ENCODE measurements around the gene ST3GAL4. TPM values are rescaled to one million over a fixed set of nuclear protein-coding genes. Genes with fewer than 3 reads are reported as not detected.

The ST3GAL4 gene
- total RNA-seq, 2 donors from 2014 or later: 27.7 to 98.0 TPM

DNA sequence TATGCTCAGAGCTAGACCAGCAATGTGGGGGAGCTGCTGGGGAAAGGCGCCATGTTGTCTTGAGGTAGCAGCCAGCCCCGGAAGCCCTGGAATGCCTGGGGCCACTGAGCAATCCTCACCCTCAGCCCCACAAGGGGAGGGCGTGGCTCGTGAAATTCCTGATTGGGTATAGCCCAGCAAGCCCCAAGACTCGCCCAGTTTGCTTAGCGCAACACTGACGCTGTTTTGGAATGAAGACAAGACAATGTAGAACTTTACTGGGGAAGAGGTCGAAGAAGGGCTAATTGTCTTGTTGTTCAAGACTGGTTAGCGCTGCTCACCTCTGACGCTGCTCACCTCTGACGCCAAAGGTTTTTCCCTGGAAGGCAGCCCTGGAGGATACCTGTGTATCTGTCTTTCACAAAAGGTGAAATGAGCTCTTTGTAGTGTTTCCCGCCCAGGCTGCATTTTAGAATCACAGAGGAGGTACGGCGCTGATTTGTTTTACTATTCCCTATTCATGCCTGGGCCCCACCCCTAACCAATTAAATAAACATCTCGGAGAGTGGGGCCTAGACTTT, 47.6 kb downstream of the ST3GAL4 start:
- ATAC-seq (ENCODE audit: insufficient number of reproducible peaks, low FRiP score, low read depth) (no peak), DNase-seq (ENCODE audit: low spot score) (no peak)
- Histone ChIP-seq H3K36me3 (peaks cover 3% of the 10 kb centered on the region), H3K27ac (no peak overlapping the region), H3K27me3 (replicated peaks; ENCODE audit: insufficient read depth) (no peaks in the 10 kb centered on the region), H3K4me3 (no peak overlapping the region), H3K9me3 (no peaks in the 10 kb centered on the region), H3K4me1 (ENCODE audit: control insufficient read depth in 1 of 2, low read depth in 2 of 2) (no peaks in the 10 kb centered on the region)
- TF ChIP-seq, protein P1, sequence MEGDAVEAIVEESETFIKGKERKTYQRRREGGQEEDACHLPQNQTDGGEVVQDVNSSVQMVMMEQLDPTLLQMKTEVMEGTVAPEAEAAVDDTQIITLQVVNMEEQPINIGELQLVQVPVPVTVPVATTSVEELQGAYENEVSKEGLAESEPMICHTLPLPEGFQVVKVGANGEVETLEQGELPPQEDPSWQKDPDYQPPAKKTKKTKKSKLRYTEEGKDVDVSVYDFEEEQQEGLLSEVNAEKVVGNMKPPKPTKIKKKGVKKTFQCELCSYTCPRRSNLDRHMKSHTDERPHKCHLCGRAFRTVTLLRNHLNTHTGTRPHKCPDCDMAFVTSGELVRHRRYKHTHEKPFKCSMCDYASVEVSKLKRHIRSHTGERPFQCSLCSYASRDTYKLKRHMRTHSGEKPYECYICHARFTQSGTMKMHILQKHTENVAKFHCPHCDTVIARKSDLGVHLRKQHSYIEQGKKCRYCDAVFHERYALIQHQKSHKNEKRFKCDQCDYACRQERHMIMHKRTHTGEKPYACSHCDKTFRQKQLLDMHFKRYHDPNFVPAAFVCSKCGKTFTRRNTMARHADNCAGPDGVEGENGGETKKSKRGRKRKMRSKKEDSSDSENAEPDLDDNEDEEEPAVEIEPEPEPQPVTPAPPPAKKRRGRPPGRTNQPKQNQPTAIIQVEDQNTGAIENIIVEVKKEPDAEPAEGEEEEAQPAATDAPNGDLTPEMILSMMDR (IDR thresholded peaks at IDR 0.05): no peak

DNA sequence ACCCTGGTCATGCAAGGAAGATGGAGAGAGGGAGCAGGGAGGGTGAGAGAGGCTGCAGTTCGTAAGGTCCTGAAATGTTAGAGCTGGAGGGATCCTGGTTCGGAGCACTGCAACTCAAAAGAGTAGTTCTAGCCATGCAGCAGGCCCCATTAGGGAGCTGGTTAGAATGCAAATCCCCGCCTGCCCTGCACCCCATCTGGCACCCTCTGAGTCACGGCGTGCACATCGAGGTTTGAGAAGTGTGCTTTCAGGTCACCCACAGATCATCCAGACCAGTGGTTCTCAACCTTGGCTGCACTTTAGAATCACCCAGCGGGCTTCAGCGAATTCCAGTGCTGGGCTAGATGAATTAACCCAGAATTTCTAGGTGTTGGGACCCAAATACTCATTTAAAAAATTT, 48.2 kb downstream of the ST3GAL4 start:
- no peak for ATAC-seq (ENCODE audit: insufficient number of reproducible peaks, low FRiP score, low read depth)

DNA sequence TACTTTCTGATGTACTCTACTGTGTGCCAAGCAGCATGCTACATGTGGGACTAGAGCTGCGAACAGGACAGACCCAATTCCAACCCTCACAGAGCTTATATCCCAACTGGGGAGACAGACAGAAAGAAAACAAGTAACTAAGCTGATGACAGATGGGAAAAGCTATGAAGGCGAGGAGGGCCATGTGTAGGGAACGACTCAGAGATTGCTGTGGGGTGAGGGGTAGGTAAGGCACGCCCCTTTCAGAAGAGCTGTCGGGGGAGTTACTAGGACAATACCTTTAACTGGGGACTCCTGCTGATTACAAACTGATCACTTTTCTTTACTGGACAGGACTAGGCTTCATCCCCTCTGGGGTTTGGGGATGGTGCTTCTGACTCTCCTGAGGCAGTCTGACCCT, 48.9 kb downstream of the ST3GAL4 start:
- ATAC-seq (ENCODE audit: insufficient number of reproducible peaks, low FRiP score, low read depth) (no peak), DNase-seq (ENCODE audit: low spot score) (no peak)
- TF ChIP-seq, protein P1 (IDR thresholded peaks at IDR 0.05): no peak
- H3K4me1 ChIP-seq (ENCODE audit: control insufficient read depth in 1 of 2, low read depth in 2 of 2): no peaks in the 10 kb centered on the region
- no peak overlapping the region for H3K4me3 ChIP-seq
- no peaks in the 10 kb centered on the region for H3K9me3 ChIP-seq
- peaks cover 12% of the 10 kb centered on the region for H3K36me3 ChIP-seq
- H3K27me3 ChIP-seq (replicated peaks; ENCODE audit: insufficient read depth): no peaks in the 10 kb centered on the region
- H3K27ac ChIP-seq: no peak overlapping the region

More for the DNA sequence above, 48.2 kb downstream of the ST3GAL4 start:
- H3K27me3 ChIP-seq (replicated peaks; ENCODE audit: insufficient read depth): no peaks in the 10 kb centered on the region
- DNase-seq (ENCODE audit: low spot score): no peak
- no peaks in the 10 kb centered on the region for H3K4me1 ChIP-seq (ENCODE audit: control insufficient read depth in 1 of 2, low read depth in 2 of 2)
- no peak overlapping the region for H3K4me3 ChIP-seq
- H3K27ac ChIP-seq: no peak overlapping the region
- no peaks in the 10 kb centered on the region for H3K9me3 ChIP-seq
- peaks cover 6% of the 10 kb centered on the region for H3K36me3 ChIP-seq
- TF ChIP-seq, protein P1 (IDR thresholded peaks at IDR 0.05): no peak

DNA sequence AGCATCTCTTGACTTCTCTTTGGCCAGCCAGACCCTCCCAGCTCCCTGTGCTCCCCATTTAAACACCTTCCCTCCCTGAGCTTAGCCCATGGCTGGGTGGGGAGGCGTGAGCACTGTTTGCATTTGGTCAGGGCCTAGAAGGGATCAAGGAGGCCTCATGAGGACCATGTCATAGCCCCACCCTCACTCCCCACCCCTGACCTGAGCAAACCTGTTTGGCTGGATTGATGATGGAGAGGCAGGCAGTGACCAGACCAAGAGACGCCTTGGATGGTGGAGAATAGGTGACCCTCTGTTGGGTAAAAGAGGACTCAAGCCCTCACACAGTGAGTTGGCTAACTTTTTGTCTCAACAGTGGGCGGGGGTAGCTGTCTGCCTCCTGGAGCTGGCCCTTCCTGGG, 49.9 kb downstream of the ST3GAL4 start:
- TF ChIP-seq, protein P1 (IDR thresholded peaks at IDR 0.05): no peak
- peaks cover 12% of the 10 kb centered on the region for H3K36me3 ChIP-seq
- ATAC-seq (ENCODE audit: insufficient number of reproducible peaks, low FRiP score, low read depth) (no peak), DNase-seq (ENCODE audit: low spot score) (no peak)
- no peak overlapping the region for H3K27ac ChIP-seq
- H3K4me3 ChIP-seq: no peak overlapping the region
- no peaks in the 10 kb centered on the region for H3K27me3 ChIP-seq (replicated peaks; ENCODE audit: insufficient read depth)
- peaks cover under 1 to 2% of the 10 kb centered on the region in 2 donors for H3K4me1 ChIP-seq (ENCODE audit: control insufficient read depth in 1 of 2, low read depth in 2 of 2)
- no peaks in the 10 kb centered on the region for H3K9me3 ChIP-seq

DNA sequence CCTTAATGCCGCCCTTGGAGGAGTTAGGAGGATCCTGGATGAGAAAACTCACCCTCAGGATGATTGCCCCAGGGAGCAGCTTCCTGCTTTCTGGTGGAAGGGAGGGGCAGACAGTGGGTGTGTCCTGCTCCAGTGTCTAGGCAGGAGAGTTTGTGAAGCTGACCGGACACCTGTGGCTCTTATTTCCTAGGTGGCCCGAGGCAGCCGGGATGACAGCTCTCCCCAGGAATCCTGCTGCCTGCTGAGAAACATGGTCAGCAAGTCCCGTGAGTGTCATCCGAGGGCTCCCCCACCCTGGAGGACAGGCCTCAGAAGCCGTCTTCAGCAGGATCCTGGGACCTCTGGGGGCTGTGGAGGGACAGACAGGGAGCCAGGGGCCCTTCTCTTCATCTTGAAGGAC, 50.4 kb downstream of the ST3GAL4 start:
- no peak for ATAC-seq (ENCODE audit: insufficient number of reproducible peaks, low FRiP score, low read depth)
- no peaks in the 10 kb centered on the region for H3K9me3 ChIP-seq
- DNase-seq (ENCODE audit: low spot score): no peak
- TF ChIP-seq, protein P1 (IDR thresholded peaks at IDR 0.05): no peak
- peaks cover 12% of the 10 kb centered on the region for H3K36me3 ChIP-seq
- H3K27me3 ChIP-seq (replicated peaks; ENCODE audit: insufficient read depth): no peaks in the 10 kb centered on the region
- no peak overlapping the region for H3K4me3 ChIP-seq
- peaks cover 3 to 6% of the 10 kb centered on the region in 2 donors for H3K4me1 ChIP-seq (ENCODE audit: control insufficient read depth in 1 of 2, low read depth in 2 of 2)
- H3K27ac ChIP-seq: no peak overlapping the region
